ENCODE data around the gene KRT3. TPM values are rescaled to one million over a fixed set of nuclear protein-coding genes. Genes with fewer than 3 reads are reported as not detected.

KRT3 gene
- total RNA-seq, 1 experiment from 2014 or later = not detected

- peaks cover 16% of the 10 kb centered on the region for H3K27me3 Mint-ChIP-seq (ENCODE audit: unreplicated experiment)
- no peaks in the 10 kb centered on the region for H3K36me3 Mint-ChIP-seq (ENCODE audit: insufficient read depth, unreplicated experiment)
- H3K27ac Mint-ChIP-seq (ENCODE audit: unreplicated experiment) = no peak overlapping the region
- no peaks in the 10 kb centered on the region for H3K9me3 Mint-ChIP-seq (ENCODE audit: low read depth, unreplicated experiment)
- BruUV-seq (replicated peaks) = no TSS peak
- intact Hi-C loops (cut with micrococcal nuclease; ENCODE audit: unreplicated experiment) = no loop called here
- no peak for TF ChIP-seq CTCF (IDR thresholded peaks at IDR 0.05; ENCODE audit: unreplicated experiment)
- H3K4me3 Mint-ChIP-seq (ENCODE audit: low read depth, unreplicated experiment) = no peak overlapping the region
- CTCF ChIA-PET = no interaction called here
- peaks cover 22% of the 10 kb centered on the region for H3K4me1 Mint-ChIP-seq (ENCODE audit: low read depth, unreplicated experiment)
- DNase-seq = no peak
Observed at GRCh38 chr12:52837781-52838608, 42.1 kb upstream of the KRT3 start.

- H3K27ac Mint-ChIP-seq (ENCODE audit: unreplicated experiment) = peak overlapping the region; percentile 38
- BruUV-seq (replicated peaks) = no TSS peak
- no peaks in the 10 kb centered on the region for H3K9me3 Mint-ChIP-seq (ENCODE audit: low read depth, unreplicated experiment)
- intact Hi-C loops (cut with micrococcal nuclease; ENCODE audit: unreplicated experiment) = no loop called here
- DNase-seq = peak; percentile 23
- H3K36me3 Mint-ChIP-seq (ENCODE audit: insufficient read depth, unreplicated experiment) = no peaks in the 10 kb centered on the region
- CTCF ChIA-PET = no interaction called here
- no peak overlapping the region for H3K4me3 Mint-ChIP-seq (ENCODE audit: low read depth, unreplicated experiment)
- TF ChIP-seq CTCF (IDR thresholded peaks at IDR 0.05; ENCODE audit: unreplicated experiment) = no peak
- peaks cover 22% of the 10 kb centered on the region for H3K4me1 Mint-ChIP-seq (ENCODE audit: low read depth, unreplicated experiment)
- peaks cover 16% of the 10 kb centered on the region for H3K27me3 Mint-ChIP-seq (ENCODE audit: unreplicated experiment)
Observed at GRCh38 chr12:52837413-52837741, 41.5 kb upstream of the KRT3 start.

GRCh38 chr12:52836491-52837412 lies 40.8 kb upstream of the KRT3 start:
- no peak overlapping the region for H3K4me3 Mint-ChIP-seq (ENCODE audit: low read depth, unreplicated experiment)
- peaks cover 16% of the 10 kb centered on the region for H3K27me3 Mint-ChIP-seq (ENCODE audit: unreplicated experiment)
- H3K4me1 Mint-ChIP-seq (ENCODE audit: low read depth, unreplicated experiment) = peaks cover 22% of the 10 kb centered on the region
- intact Hi-C loops (cut with micrococcal nuclease; ENCODE audit: unreplicated experiment) = no loop called here
- BruUV-seq (replicated peaks) = no TSS peak
- H3K9me3 Mint-ChIP-seq (ENCODE audit: low read depth, unreplicated experiment) = no peaks in the 10 kb centered on the region
- DNase-seq = no peak
- peak overlapping the region; percentile 38 for H3K27ac Mint-ChIP-seq (ENCODE audit: unreplicated experiment)
- H3K36me3 Mint-ChIP-seq (ENCODE audit: insufficient read depth, unreplicated experiment) = no peaks in the 10 kb centered on the region
- no peak for TF ChIP-seq CTCF (IDR thresholded peaks at IDR 0.05; ENCODE audit: unreplicated experiment)
- CTCF ChIA-PET = no interaction called here

GRCh38 chr12:52836042-52836466 lies 40.1 kb upstream of the KRT3 start:
- H3K4me3 Mint-ChIP-seq (ENCODE audit: low read depth, unreplicated experiment) = no peak overlapping the region
- no TSS peak for BruUV-seq (replicated peaks)
- peak; percentile 17 for DNase-seq
- no peaks in the 10 kb centered on the region for H3K36me3 Mint-ChIP-seq (ENCODE audit: insufficient read depth, unreplicated experiment)
- TF ChIP-seq CTCF (IDR thresholded peaks at IDR 0.05; ENCODE audit: unreplicated experiment) = no peak
- peaks cover 16% of the 10 kb centered on the region for H3K27me3 Mint-ChIP-seq (ENCODE audit: unreplicated experiment)
- no peak overlapping the region for H3K27ac Mint-ChIP-seq (ENCODE audit: unreplicated experiment)
- intact Hi-C loops (cut with micrococcal nuclease; ENCODE audit: unreplicated experiment) = no loop called here
- CTCF ChIA-PET = no interaction called here
- no peaks in the 10 kb centered on the region for H3K9me3 Mint-ChIP-seq (ENCODE audit: low read depth, unreplicated experiment)
- H3K4me1 Mint-ChIP-seq (ENCODE audit: low read depth, unreplicated experiment) = peaks cover 22% of the 10 kb centered on the region
